ENCODE measurements around the gene CCL25. TPM values are rescaled to one million over a fixed set of nuclear protein-coding genes. Genes with fewer than 3 reads are reported as not detected.
"Not testable (repeated sequence)": the region's sequence is repeated elsewhere in the genome, so short reads cannot be mapped to it uniquely, and the experiment has no call there.

Gene CCL25
- total and polyA plus RNA-seq, 9 donors, result not detected

- intact Hi-C loops (cut with DNase I), result no loop called here
- DNase-seq, result no peak
- no peak for TF ChIP-seq CTCF (IDR thresholded peaks at IDR 0.05)
- no peak for TF ChIP-seq EP300 (IDR thresholded peaks at IDR 0.05)
- no peaks in the 10 kb centered on the region for H3K36me3 ChIP-seq
- no peaks in the 10 kb centered on the region for H3K27me3 ChIP-seq
- H3K9me3 ChIP-seq, result no peaks in the 10 kb centered on the region
- H3K27ac ChIP-seq, result no peak overlapping the region
- H3K4me3 ChIP-seq, result no peak overlapping the region
- no peaks in the 10 kb centered on the region for H3K4me1 ChIP-seq (ENCODE audit: insufficient read depth)
- WGBS, 3 donors, result 82 to 90% (median 86%) methylated on average over 5 of the region's 5 CpGs
Observed at GRCh38 chr19:8025316-8025715, 27.2 kb upstream of the CCL25 start.

- Histone ChIP-seq H3K4me3 (no peak overlapping the region), H3K27me3 (no peaks in the 10 kb centered on the region), H3K9me3 (no peaks in the 10 kb centered on the region), H3K4me1 (ENCODE audit: insufficient read depth) (no peaks in the 10 kb centered on the region), H3K27ac (no peak overlapping the region), H3K36me3 (no peaks in the 10 kb centered on the region)
- TF ChIP-seq POLR2A (IDR thresholded peaks at IDR 0.05) (no peak), EP300 (IDR thresholded peaks at IDR 0.05) (no peak), CTCF (IDR thresholded peaks at IDR 0.05) (no peak)
- 14 to 21% (median 15%) methylated on average over 12 of the region's 12 CpGs for WGBS, 3 donors
- intact Hi-C loops (cut with DNase I), result no loop called here
- no peak for DNase-seq
Observed at GRCh38 chr19:8028951-8029491, 23.5 kb upstream of the CCL25 start.

- Histone ChIP-seq H3K36me3 (no peaks in the 10 kb centered on the region), H3K9me3 (no peaks in the 10 kb centered on the region)
- intact Hi-C loops (cut with DNase I), result no loop called here
Observed at GRCh38 chr19:8030960-8031359, 21.6 kb upstream of the CCL25 start.

GRCh38 chr19:8033287-8034177, 19.0 kb upstream of the CCL25 start:
- H3K4me1 ChIP-seq (ENCODE audit: insufficient read depth); H3K9me3 ChIP-seq; H3K27me3 ChIP-seq; intact Hi-C loops (cut with DNase I); H3K27ac ChIP-seq; DNase-seq; H3K4me3 ChIP-seq; H3K36me3 ChIP-seq: not testable (repeated sequence)
- 56 to 67% (median 57%) methylated on average over 22 of the region's 22 CpGs for WGBS, 3 donors

More at GRCh38 chr19:8030960-8031359, 21.6 kb upstream of the CCL25 start:
- H3K4me1 ChIP-seq (ENCODE audit: insufficient read depth), result no peaks in the 10 kb centered on the region
- TF ChIP-seq EP300 (IDR thresholded peaks at IDR 0.05), result no peak
- no peak for TF ChIP-seq POLR2A (IDR thresholded peaks at IDR 0.05)
- no peak for TF ChIP-seq CTCF (IDR thresholded peaks at IDR 0.05)
- H3K4me3 ChIP-seq, result no peak overlapping the region
- no peak overlapping the region for H3K27ac ChIP-seq
- no peaks in the 10 kb centered on the region for H3K27me3 ChIP-seq
- 68 to 84% (median 84%) methylated on average over 8 of the region's 8 CpGs for WGBS, 3 donors
- no peak for DNase-seq

- DNase-seq, result no peak
- intact Hi-C loops (cut with DNase I), result no loop called here
- H3K27ac ChIP-seq, result no peak overlapping the region
- H3K36me3 ChIP-seq, result no peaks in the 10 kb centered on the region
- no peaks in the 10 kb centered on the region for H3K27me3 ChIP-seq
- no peak overlapping the region for H3K4me3 ChIP-seq
- H3K9me3 ChIP-seq, result no peaks in the 10 kb centered on the region
- TF ChIP-seq POLR2A (IDR thresholded peaks at IDR 0.05), result no peak
- TF ChIP-seq EP300 (IDR thresholded peaks at IDR 0.05), result no peak
- TF ChIP-seq CTCF (IDR thresholded peaks at IDR 0.05), result no peak
- 74 to 82% (median 77%) methylated on average over 6 of the region's 6 CpGs for WGBS, 3 donors
- H3K4me1 ChIP-seq (ENCODE audit: insufficient read depth), result no peaks in the 10 kb centered on the region
Observed at GRCh38 chr19:8034178-8034525, 18.4 kb upstream of the CCL25 start.

All from ovary (tissue), 9 donors.